Cardiac fibroblast (primary cell): ENCODE measurements around the gene YRDC.

Experiments used
- DNase-seq, 2 donors: peaks; one replicate each; pipeline versions ENCODE4 v3.0.0 to v3.0.0-alpha.2; 2010; ENCODE audit warnings: low read depth in 2 of 2
- H3K4me3 ChIP-seq, 2 donors: replicated peaks in 1 of 2; 1 replicate in 1 of 2; 2 replicates in 1 of 2; pipeline ENCODE4 v1.5.1; 2011; ENCODE audit warnings: low read depth in 2 of 2, low read length in 2 of 2, mild to moderate bottlenecking in 2 of 2, moderate library complexity in 1 of 2
- CTCF ChIP-seq: IDR thresholded peaks from one replicate; pipeline ENCODE4 v1.5.1; 2011; ENCODE audit warnings: low read depth, mild to moderate bottlenecking, low read length, inconsistent platforms

The YRDC gene

GRCh38 chr1:37795340-37796125 is 12.5 kb downstream of the YRDC start:
- DNase-seq = peak; percentile 55 to 56
- H3K4me3 ChIP-seq = no peak overlapping the region
- no peak for TF ChIP-seq CTCF

GRCh38 chr1:37794372-37795339 is 13.4 kb downstream of the YRDC start:
- no peak for TF ChIP-seq CTCF
- DNase-seq = no peak
- no peak overlapping the region for H3K4me3 ChIP-seq

GRCh38 chr1:37793773-37794371 is 14.1 kb downstream of the YRDC start, which contains the start of gene MANEAL:
Gene MANEAL (plus strand): TSS chr1:37793847. CDS start chr1:37794183, 336 bp downstream.
- H3K4me3 ChIP-seq = peak within 1 kb of the TSS; percentile 47 to 52
- DNase-seq = peak; percentile 41 to 62
- no peak for TF ChIP-seq CTCF

- TF ChIP-seq CTCF = no peak
- no peak for DNase-seq
- no peak overlapping the region for H3K4me3 ChIP-seq
Observed at GRCh38 chr1:37792943-37793686, 14.9 kb downstream of the YRDC start.

GRCh38 chr1:37782491-37782890 is 25.5 kb downstream of the YRDC start:
- TF ChIP-seq CTCF = no peak
- H3K4me3 ChIP-seq = no peak overlapping the region
- no peak for DNase-seq

- TF ChIP-seq CTCF = no peak
- DNase-seq = no peak
- H3K4me3 ChIP-seq = no peak overlapping the region
Observed at GRCh38 chr1:37778654-37779053, 29.4 kb downstream of the YRDC start.
